DND-41 (cell line): ENCODE results near the gene CDCA7L.

Source experiments
- ATAC-seq: fragments of 200-7000 bp; cut with Tn5 transposase; 3 replicates; pipeline ENCODE4 v1.9.1; 2021; ENCODE audit warnings: low read depth; ENCODE audit not compliant: insufficient read depth
- DNase-seq: peaks from one replicate; pipeline ENCODE4 v3.0.0-alpha.2; 2020
- H2AFZ ChIP-seq: 2 replicates; pipeline ENCODE4 v1.6.0; 2012; ENCODE audit warnings: low read depth, low read length
- H3K27ac ChIP-seq: 2 replicates; pipeline ENCODE4 v1.5.1; 2012; ENCODE audit warnings: low read length, inconsistent platforms
- H3K27me3 ChIP-seq: fragments of 200-600 bp; sonication (generic); 2 replicates; pipeline ENCODE4 v1.6.0; 2012; ENCODE audit warnings: low read length, mild to moderate bottlenecking, inconsistent platforms; ENCODE audit not compliant: insufficient read depth, poor library complexity
- H3K36me3 ChIP-seq: 2 replicates; pipeline ENCODE4 v1.5.1; 2012; ENCODE audit warnings: low read length, inconsistent platforms; ENCODE audit not compliant: insufficient read depth
- H3K4me1 ChIP-seq: 2 replicates; pipeline ENCODE4 v1.5.1; 2012; ENCODE audit warnings: mild to moderate bottlenecking, low read length; ENCODE audit not compliant: insufficient read depth
- H3K4me2 ChIP-seq: 2 replicates; pipeline ENCODE4 v1.6.0; 2012; ENCODE audit warnings: mild to moderate bottlenecking, moderate library complexity, low read length, inconsistent platforms; ENCODE audit not compliant: insufficient read depth
- H3K4me3 ChIP-seq, 2 experiments: fragments of 200-600 bp in 1 of 2; shearing (Covaris generic) in 1 of 2; 2 replicates each; pipeline ENCODE4 v1.5.1; 2012 to 2016; ENCODE audit warnings: inconsistent platforms in 2 of 2, low read length in 2 of 2, mild to moderate bottlenecking in 2 of 2, low read depth in 1 of 2, moderate library complexity in 1 of 2
- H3K79me2 ChIP-seq: 2 replicates; pipeline ENCODE4 v1.6.0; 2012; ENCODE audit warnings: low read length, inconsistent platforms; ENCODE audit not compliant: insufficient read depth
- H3K9ac ChIP-seq: 2 replicates; pipeline ENCODE4 v1.6.0; 2012; ENCODE audit warnings: low read depth, mild to moderate bottlenecking, inconsistent platforms, low read length, moderate library complexity
- H3K9me3 ChIP-seq: 2 replicates; pipeline ENCODE4 v1.5.1; 2012; ENCODE audit warnings: low read length, moderate library complexity, mild to moderate bottlenecking, inconsistent platforms; ENCODE audit not compliant: insufficient read depth, severe bottlenecking
- H4K20me1 ChIP-seq: 2 replicates; pipeline ENCODE4 v1.6.0; 2012; ENCODE audit warnings: low read length; ENCODE audit not compliant: insufficient read depth
- EZH2 ChIP-seq: IDR thresholded peaks from 3 replicates; pipeline ENCODE4 v1.6.1; 2012; ENCODE audit warnings: borderline replicate concordance, low read depth, mild to moderate bottlenecking, moderate library complexity, low read length, inconsistent platforms; ENCODE audit not compliant: severe bottlenecking
- TF ChIP-seq, protein P1 (sequence below): IDR thresholded peaks from 2 replicates; pipeline ENCODE4 v1.5.1; 2012; ENCODE audit warnings: borderline replicate concordance, low read length, moderate library complexity, mild to moderate bottlenecking; ENCODE audit not compliant: poor library complexity, severe bottlenecking; ENCODE audit errors: extremely low read depth

CDCA7L gene

DNA sequence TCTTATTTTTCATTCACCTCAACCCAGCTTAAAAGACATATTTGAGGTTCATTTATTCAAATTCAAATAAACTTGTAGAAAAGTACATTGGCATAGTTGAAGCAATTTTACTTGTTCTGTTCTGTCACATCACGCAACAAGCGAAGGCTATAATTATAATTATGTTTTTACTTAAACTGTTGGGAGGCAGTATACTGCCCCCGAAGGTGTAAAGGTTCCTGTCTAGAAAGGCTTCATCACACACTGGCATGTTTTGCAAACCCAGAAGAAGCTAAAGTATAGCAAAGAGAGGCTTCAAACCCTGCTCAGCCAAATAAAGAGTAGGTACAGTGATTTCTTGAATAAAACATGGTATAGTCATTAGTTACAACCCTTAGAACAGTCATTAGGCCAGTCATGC is 62.6 kb downstream of the CDCA7L start:
- TF ChIP-seq, protein P1, sequence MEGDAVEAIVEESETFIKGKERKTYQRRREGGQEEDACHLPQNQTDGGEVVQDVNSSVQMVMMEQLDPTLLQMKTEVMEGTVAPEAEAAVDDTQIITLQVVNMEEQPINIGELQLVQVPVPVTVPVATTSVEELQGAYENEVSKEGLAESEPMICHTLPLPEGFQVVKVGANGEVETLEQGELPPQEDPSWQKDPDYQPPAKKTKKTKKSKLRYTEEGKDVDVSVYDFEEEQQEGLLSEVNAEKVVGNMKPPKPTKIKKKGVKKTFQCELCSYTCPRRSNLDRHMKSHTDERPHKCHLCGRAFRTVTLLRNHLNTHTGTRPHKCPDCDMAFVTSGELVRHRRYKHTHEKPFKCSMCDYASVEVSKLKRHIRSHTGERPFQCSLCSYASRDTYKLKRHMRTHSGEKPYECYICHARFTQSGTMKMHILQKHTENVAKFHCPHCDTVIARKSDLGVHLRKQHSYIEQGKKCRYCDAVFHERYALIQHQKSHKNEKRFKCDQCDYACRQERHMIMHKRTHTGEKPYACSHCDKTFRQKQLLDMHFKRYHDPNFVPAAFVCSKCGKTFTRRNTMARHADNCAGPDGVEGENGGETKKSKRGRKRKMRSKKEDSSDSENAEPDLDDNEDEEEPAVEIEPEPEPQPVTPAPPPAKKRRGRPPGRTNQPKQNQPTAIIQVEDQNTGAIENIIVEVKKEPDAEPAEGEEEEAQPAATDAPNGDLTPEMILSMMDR: no peak
- no peak for TF ChIP-seq EZH2
- no peaks in the 10 kb centered on the region for H3K79me2 ChIP-seq
- no peaks in the 10 kb centered on the region for H4K20me1 ChIP-seq
- ATAC-seq (no peak), DNase-seq (no peak)
- no peak overlapping the region for H3K27ac ChIP-seq
- no peaks in the 10 kb centered on the region for H3K36me3 ChIP-seq
- H3K4me3 ChIP-seq: no peak overlapping the region
- H3K4me1 ChIP-seq: no peaks in the 10 kb centered on the region
- no peak overlapping the region for H3K4me2 ChIP-seq
- H3K27me3 ChIP-seq: no peaks in the 10 kb centered on the region
- H3K9me3 ChIP-seq: no peaks in the 10 kb centered on the region
- no peak overlapping the region for H3K9ac ChIP-seq
- H2AFZ ChIP-seq: no peak overlapping the region

DNA sequence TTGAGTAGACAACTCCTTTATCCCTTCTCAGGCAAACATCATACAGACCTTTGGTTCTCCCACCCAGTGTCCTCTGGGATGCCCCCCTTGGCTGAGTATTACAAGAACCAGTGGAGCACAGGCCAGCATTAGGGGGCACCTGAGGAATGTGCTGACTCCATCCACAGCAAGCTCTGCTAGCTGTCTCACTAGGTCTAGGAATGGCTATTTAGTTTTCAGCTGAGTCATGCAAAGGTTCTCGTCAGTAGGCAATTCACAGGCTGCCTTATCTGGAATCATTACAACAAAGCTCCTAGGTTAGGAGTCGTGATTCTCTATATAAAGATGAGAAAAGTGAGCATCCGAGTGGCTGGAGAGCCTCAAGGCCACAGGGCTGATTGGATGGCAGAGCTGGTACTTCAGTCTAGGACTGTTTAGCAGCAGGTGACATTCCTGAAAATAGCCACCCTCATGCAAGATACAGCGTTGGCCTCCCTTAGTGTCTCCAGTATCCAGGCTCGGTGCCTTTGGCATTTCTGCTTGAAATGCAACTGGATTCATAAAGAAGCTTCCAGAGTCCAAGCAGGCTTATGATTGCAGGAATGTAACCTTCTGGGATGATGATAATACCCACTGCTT is 75.8 kb downstream of the CDCA7L start:
- Histone ChIP-seq H3K79me2 (no peaks in the 10 kb centered on the region), H3K4me3 (no peak overlapping the region), H3K4me1 (no peaks in the 10 kb centered on the region), H3K27me3 (no peaks in the 10 kb centered on the region), H3K27ac (no peak overlapping the region), H3K36me3 (no peaks in the 10 kb centered on the region), H3K9ac (no peak overlapping the region), H3K9me3 (no peaks in the 10 kb centered on the region), H4K20me1 (no peaks in the 10 kb centered on the region), H3K4me2 (no peak overlapping the region), H2AFZ (no peak overlapping the region)
- no peak for DNase-seq
- TF ChIP-seq, protein P1: no peak
- no peak for TF ChIP-seq EZH2
- ATAC-seq: no peak

DNA sequence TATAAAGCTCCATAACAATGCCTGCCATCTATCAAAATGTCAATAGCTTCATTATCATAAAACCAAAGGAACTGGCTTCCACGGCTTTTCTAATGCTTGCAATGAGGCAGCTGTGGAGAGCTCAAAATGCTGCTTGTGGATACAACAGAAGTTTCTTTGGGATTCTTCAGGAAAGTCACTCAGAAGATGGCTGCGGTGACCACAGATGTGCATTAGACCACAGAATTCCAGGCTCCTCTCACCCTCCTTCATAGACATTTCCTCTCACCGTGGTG is 77.2 kb downstream of the CDCA7L start:
- H3K27ac ChIP-seq: no peak overlapping the region
- H3K9ac ChIP-seq: no peak overlapping the region
- no peak overlapping the region for H3K4me2 ChIP-seq
- TF ChIP-seq, protein P1: no peak
- TF ChIP-seq EZH2: no peak
- H3K36me3 ChIP-seq: no peaks in the 10 kb centered on the region
- no peaks in the 10 kb centered on the region for H3K4me1 ChIP-seq
- H4K20me1 ChIP-seq: no peaks in the 10 kb centered on the region
- no peak for DNase-seq
- no peaks in the 10 kb centered on the region for H3K27me3 ChIP-seq
- H3K9me3 ChIP-seq: no peaks in the 10 kb centered on the region
- no peaks in the 10 kb centered on the region for H3K79me2 ChIP-seq
- H2AFZ ChIP-seq: no peak overlapping the region
- no peak overlapping the region for H3K4me3 ChIP-seq
- ATAC-seq: no peak

DNA sequence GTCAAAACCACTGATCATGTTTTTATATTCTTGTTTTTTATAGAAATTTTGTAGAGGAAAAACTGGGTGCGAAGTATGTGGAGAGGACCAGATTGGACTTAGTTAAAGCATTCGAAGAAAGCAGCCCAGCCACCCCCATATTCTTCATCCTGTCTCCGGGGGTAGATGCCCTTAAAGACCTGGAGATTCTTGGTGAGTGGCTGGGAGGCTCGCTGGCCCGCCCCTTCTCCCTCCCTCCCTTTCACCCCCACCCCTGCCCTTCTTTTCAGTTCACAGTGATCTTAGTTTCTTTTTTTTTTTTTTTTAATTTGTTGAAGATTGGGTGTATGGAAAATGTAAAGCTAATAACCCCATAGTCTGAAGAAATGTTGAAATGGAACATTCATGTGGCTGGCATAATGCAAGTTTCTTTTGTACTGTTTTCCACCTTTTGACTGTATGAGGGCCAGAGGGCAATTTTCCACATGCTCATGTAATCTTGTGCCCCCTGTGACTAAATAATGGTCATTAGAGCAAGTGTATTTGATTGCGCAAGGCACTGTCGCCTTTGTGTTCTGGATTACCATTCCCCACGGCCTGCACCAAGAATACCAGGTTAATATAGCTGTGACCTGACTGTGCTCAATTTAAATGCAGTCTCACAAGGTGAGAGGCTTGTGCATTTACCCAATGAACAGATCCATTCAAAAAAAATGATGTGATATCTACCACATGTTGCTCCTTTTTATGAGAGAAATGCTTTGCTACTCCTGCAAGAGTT is 77.7 kb downstream of the CDCA7L start:
- no peak for DNase-seq

More for the DNA sequence above, 77.7 kb downstream of the CDCA7L start:
- ATAC-seq: no peak
- no peaks in the 10 kb centered on the region for H3K9me3 ChIP-seq
- H4K20me1 ChIP-seq: no peaks in the 10 kb centered on the region
- H2AFZ ChIP-seq: no peak overlapping the region
- H3K79me2 ChIP-seq: no peaks in the 10 kb centered on the region
- H3K27me3 ChIP-seq: no peaks in the 10 kb centered on the region
- TF ChIP-seq, protein P1: no peak
- no peak for TF ChIP-seq EZH2
- no peaks in the 10 kb centered on the region for H3K36me3 ChIP-seq
- no peak overlapping the region for H3K27ac ChIP-seq
- no peak overlapping the region for H3K4me2 ChIP-seq
- no peak overlapping the region for H3K9ac ChIP-seq
- no peak overlapping the region for H3K4me3 ChIP-seq
- H3K4me1 ChIP-seq: no peaks in the 10 kb centered on the region
